K562 (cell line): Measurements from ENCODE around the gene TUBB2A. TPM values are rescaled to one million over a fixed set of nuclear protein-coding genes. Genes with fewer than 3 reads are reported as not detected.

ENCODE experiments used
- ADNP ChIP-seq: fragments of 200-800 bp; sonication (Bioruptor generic); IDR thresholded peaks from 2 replicates; pipeline ENCODE4 v1.6.1; 2016; ENCODE audit warnings: missing genetic modification characterization, missing compliant biosample characterization
- EP400 ChIP-seq: fragments of 450-650 bp; IDR thresholded peaks from 2 replicates; pipeline ENCODE4 v1.6.1; 2017; ENCODE audit warnings: antibody characterized with exemption, mild to moderate bottlenecking, moderate library complexity
- EWSR1 ChIP-seq: fragments of 450-650 bp; IDR thresholded peaks from 2 replicates; pipeline ENCODE4 v1.6.1; 2018; ENCODE audit warnings: borderline replicate concordance, mild to moderate bottlenecking, low read depth, moderate library complexity; ENCODE audit not compliant: partially characterized antibody
- FOXP1 ChIP-seq: sonication (generic); formaldehyde crosslinking; IDR thresholded peaks from 2 replicates; pipeline ENCODE4 v1.8.0; 2022; ENCODE audit warnings: mild to moderate bottlenecking, missing genetic modification reagents
- MTA2 ChIP-seq: fragments of 450-650 bp; IDR thresholded peaks from 2 replicates; pipeline ENCODE4 v1.6.1; 2016; ENCODE audit warnings: low read depth
- MXI1 ChIP-seq: IDR thresholded peaks from 2 replicates; pipeline ENCODE4 v1.6.1; 2011; ENCODE audit warnings: low read depth, mild to moderate bottlenecking, improper control_type of control experiment, low read length
- PYGO2 ChIP-seq: fragments of 450-650 bp; IDR thresholded peaks from 2 replicates; pipeline ENCODE4 v1.6.1; 2016; ENCODE audit warnings: mild to moderate bottlenecking, missing genetic modification characterization, moderate library complexity, missing compliant biosample characterization
- ZBTB8A ChIP-seq: fragments of 450-650 bp; IDR thresholded peaks from 2 replicates; pipeline ENCODE4 v1.6.1; 2018; ENCODE audit warnings: mild to moderate bottlenecking, moderate library complexity; ENCODE audit not compliant: partially characterized antibody
- ZNF165 ChIP-seq: fragments of 250-450 bp; sonication (Bioruptor Pico); IDR thresholded peaks from 2 replicates; pipeline ENCODE4 v1.4.0; 2020; ENCODE audit warnings: borderline replicate concordance
- ZNF699 ChIP-seq: fragments of 250-450 bp; sonication (Bioruptor Pico); IDR thresholded peaks from 2 replicates; pipeline ENCODE4 v1.8.0; 2021; ENCODE audit warnings: mild to moderate bottlenecking, moderate library complexity; ENCODE audit not compliant: insufficient replicate concordance
- polyA plus RNA-seq, 8 experiments: library from polyadenylated mRNA; depleted of rRNA in 4 of 8; stranded (reverse) in 5 of 8; unstranded in 3 of 8; fragments of >200 nt; fragmentation: Nextera tagmentation in 2 of 8; fragmentation: Illumina TruSeq in 1 of 8; extraction: Ambion mirVana in 2 of 8; extraction: Trizol in 1 of 8; gene quantifications; 2 replicates each; pipeline versions ENCODE4 v1.2.1 to v1.2.3, GENCODE V29; 2011 to 2014; ENCODE audit warnings: inconsistent platforms in 1 of 8, missing spikeins in 1 of 8
- total RNA-seq, 7 experiments: library from RNA; depleted of rRNA in 6 of 7; stranded (reverse); fragments of >200 nt in 6 of 7; fragmentation: Illumina TruSeq in 2 of 7; extraction: Trizol in 2 of 7; gene quantifications; 2 replicates each; pipeline versions ENCODE4 v1.2.1 to v1.2.3, GENCODE V29; 2011 to 2021; ENCODE audit warnings: low replicate concordance in 1 of 7
- TF ChIP-seq, protein P1 (sequence below): fragments of 450-650 bp; formaldehyde crosslinking; IDR thresholded peaks from 2 replicates; pipeline ENCODE4 v1.4.0; 2022; ENCODE audit warnings: mild to moderate bottlenecking, moderate library complexity
- TF ChIP-seq, protein P2 (sequence below): sonication (generic); formaldehyde crosslinking; IDR thresholded peaks from 2 replicates; pipeline ENCODE4 v1.8.1; 2022; ENCODE audit warnings: missing genetic modification reagents
- TF ChIP-seq, protein P3 (sequence below): sonication (generic); formaldehyde crosslinking; IDR thresholded peaks from 2 replicates; pipeline ENCODE4 v1.9.0; 2022; ENCODE audit warnings: mild to moderate bottlenecking, missing genetic modification reagents
- TF ChIP-seq, protein P4 (sequence below): fragments of 250-450 bp; sonication (Bioruptor Pico); IDR thresholded peaks from 2 replicates; pipeline ENCODE4 v1.4.0; 2020; ENCODE audit warnings: mild to moderate bottlenecking, moderate library complexity
- TF ChIP-seq, protein P5 (sequence below): fragments of 450-650 bp; IDR thresholded peaks from 2 replicates; pipeline ENCODE4 v1.6.1; 2016
- TF ChIP-seq, protein P6 (sequence below): fragments of 250-450 bp; sonication (Bioruptor Pico); IDR thresholded peaks from 2 replicates; pipeline ENCODE4 v1.8.0; 2021; ENCODE audit warnings: borderline replicate concordance, mild to moderate bottlenecking, moderate library complexity; ENCODE audit not compliant: poor library complexity, severe bottlenecking

TUBB2A gene
- total and polyA plus RNA-seq, 9 of the 15 experiments (the other 6 are each of a cell fraction or from before 2014, with no cell fraction given), result 3.6 to 92.1 (median 45.6) TPM

DNA sequence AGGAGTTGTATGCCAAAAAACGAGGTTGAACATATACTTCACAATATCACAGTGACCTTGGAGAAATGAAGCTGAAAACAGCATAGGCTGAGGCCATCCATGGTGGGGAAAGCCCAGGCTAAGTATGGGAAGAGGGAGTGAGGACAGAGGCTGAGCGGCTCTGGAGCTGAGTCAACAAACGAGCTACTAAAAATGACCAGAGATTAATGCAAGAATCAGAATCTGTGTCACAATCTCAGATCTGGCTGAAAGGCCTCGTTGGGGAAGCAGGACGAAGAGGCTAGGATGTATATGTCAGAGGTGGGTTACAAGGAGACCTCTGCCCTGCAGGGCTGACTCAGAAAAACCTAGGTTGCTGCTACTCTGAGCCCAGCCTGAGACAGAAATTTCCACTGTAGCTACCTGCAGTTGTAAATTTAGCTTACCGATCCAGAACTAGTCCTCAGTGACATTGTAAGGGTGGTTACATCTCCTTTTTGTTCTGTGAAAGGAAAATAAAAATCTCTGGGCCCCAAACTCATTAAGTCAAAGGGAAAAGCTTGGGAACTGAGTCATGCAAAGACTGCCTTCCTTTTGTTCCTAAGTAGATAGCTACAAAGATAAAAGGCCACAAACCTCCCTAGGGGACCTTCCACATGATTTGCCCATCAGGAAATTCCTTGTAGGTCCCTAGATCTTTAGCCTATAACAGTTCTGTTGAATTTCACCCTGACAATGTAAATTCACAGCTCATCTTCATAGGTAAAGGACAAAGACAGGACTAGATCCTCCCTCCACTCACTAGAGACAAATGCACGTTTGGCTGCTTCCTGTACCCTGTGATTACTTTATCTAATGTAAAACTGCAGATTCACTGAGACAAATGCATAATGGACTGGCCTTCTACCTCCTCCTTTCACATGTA is 8.5 kb upstream of the TUBB2A start (continued):
- TF ChIP-seq, protein P1, sequence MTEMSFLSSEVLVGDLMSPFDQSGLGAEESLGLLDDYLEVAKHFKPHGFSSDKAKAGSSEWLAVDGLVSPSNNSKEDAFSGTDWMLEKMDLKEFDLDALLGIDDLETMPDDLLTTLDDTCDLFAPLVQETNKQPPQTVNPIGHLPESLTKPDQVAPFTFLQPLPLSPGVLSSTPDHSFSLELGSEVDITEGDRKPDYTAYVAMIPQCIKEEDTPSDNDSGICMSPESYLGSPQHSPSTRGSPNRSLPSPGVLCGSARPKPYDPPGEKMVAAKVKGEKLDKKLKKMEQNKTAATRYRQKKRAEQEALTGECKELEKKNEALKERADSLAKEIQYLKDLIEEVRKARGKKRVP (CRISPR knock-in tag), result no peak
- TF ChIP-seq MTA2 (no peak), ZNF165 (CRISPR knock-in tag) (no peak), ZNF699 (CRISPR knock-in tag) (no peak), MXI1 (no peak), EWSR1 (no peak), PYGO2 (no peak), ADNP (no peak), ZBTB8A (no peak), FOXP1 (CRISPR knock-in tag) (no peak), EP400 (peak; percentile 59; the same call in 1 of the 2 replicates)
- TF ChIP-seq, protein P2, sequence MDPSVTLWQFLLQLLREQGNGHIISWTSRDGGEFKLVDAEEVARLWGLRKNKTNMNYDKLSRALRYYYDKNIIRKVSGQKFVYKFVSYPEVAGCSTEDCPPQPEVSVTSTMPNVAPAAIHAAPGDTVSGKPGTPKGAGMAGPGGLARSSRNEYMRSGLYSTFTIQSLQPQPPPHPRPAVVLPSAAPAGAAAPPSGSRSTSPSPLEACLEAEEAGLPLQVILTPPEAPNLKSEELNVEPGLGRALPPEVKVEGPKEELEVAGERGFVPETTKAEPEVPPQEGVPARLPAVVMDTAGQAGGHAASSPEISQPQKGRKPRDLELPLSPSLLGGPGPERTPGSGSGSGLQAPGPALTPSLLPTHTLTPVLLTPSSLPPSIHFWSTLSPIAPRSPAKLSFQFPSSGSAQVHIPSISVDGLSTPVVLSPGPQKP (CRISPR knock-in tag), result no peak
- TF ChIP-seq, protein P3, sequence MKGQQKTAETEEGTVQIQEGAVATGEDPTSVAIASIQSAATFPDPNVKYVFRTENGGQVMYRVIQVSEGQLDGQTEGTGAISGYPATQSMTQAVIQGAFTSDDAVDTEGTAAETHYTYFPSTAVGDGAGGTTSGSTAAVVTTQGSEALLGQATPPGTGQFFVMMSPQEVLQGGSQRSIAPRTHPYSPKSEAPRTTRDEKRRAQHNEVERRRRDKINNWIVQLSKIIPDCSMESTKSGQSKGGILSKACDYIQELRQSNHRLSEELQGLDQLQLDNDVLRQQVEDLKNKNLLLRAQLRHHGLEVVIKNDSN (CRISPR knock-in tag), result no peak
- TF ChIP-seq, protein P4, sequence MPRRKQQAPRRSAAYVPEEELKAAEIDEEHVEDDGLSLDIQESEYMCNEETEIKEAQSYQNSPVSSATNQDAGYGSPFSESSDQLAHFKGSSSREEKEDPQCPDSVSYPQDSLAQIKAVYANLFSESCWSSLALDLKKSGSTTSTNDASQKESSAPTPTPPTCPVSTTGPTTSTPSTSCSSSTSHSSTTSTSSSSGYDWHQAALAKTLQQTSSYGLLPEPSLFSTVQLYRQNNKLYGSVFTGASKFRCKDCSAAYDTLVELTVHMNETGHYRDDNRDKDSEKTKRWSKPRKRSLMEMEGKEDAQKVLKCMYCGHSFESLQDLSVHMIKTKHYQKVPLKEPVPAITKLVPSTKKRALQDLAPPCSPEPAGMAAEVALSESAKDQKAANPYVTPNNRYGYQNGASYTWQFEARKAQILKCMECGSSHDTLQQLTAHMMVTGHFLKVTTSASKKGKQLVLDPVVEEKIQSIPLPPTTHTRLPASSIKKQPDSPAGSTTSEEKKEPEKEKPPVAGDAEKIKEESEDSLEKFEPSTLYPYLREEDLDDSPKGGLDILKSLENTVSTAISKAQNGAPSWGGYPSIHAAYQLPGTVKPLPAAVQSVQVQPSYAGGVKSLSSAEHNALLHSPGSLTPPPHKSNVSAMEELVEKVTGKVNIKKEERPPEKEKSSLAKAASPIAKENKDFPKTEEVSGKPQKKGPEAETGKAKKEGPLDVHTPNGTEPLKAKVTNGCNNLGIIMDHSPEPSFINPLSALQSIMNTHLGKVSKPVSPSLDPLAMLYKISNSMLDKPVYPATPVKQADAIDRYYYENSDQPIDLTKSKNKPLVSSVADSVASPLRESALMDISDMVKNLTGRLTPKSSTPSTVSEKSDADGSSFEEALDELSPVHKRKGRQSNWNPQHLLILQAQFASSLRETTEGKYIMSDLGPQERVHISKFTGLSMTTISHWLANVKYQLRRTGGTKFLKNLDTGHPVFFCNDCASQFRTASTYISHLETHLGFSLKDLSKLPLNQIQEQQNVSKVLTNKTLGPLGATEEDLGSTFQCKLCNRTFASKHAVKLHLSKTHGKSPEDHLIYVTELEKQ (CRISPR knock-in tag), result no peak
- TF ChIP-seq, protein P5, sequence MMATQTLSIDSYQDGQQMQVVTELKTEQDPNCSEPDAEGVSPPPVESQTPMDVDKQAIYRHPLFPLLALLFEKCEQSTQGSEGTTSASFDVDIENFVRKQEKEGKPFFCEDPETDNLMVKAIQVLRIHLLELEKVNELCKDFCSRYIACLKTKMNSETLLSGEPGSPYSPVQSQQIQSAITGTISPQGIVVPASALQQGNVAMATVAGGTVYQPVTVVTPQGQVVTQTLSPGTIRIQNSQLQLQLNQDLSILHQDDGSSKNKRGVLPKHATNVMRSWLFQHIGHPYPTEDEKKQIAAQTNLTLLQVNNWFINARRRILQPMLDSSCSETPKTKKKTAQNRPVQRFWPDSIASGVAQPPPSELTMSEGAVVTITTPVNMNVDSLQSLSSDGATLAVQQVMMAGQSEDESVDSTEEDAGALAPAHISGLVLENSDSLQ, result no peak
- TF ChIP-seq, protein P6, sequence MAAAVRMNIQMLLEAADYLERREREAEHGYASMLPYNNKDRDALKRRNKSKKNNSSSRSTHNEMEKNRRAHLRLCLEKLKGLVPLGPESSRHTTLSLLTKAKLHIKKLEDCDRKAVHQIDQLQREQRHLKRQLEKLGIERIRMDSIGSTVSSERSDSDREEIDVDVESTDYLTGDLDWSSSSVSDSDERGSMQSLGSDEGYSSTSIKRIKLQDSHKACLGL, result no peak
